HG03095 (cell line): Measurements from ENCODE around the gene CACNA1E.

Experiments
- ATAC-seq: cut with Tn5 transposase; IDR thresholded peaks from one replicate; pipeline ENCODE4 v1.9.1; 2021; ENCODE audit warnings: moderate library complexity; ENCODE audit not compliant: unreplicated experiment

Gene CACNA1E

GRCh38 chr1:181626279-181626938, 143.1 kb downstream of the CACNA1E start:
- ATAC-seq: no peak

DNA sequence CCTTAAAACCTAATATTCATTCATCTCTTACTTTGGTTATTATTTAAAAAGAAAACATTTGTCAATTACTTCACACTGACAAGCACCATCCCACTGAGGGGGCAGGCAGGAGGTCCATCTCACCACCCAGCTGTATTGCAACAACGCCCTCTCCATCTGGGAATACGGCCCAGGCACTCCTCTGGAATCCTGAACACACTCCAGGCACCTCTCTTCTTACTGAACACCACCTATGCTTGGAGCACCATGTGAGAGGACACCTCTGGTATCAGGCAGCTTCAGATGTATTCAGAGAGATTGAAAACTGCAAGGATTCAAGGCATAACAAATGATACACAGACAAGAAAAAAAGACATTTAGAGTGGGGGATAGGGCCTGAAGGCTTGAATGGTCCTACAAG, 147.1 kb downstream of the CACNA1E start:
- ATAC-seq: no peak

DNA sequence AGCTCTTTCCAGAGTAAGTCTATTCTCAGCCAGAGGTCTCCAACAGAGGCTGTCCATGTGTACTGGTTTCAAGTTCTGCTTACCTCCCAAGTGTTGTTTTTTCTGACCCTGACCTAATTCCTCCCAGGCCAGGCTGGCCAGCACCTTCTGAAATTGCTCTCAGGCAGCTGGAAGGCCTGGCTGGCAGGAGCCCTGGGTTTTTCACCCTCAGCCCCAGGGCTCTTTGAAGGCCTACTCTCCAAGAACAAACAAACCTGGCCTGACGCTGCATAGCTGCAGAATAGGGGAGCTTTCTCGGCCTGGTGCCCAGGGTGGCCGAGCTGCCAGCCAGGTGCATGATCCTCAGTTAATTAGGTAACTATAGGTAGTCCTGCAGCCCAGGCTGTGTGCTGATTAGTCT, 147.5 kb downstream of the CACNA1E start:
- no peak for ATAC-seq

DNA sequence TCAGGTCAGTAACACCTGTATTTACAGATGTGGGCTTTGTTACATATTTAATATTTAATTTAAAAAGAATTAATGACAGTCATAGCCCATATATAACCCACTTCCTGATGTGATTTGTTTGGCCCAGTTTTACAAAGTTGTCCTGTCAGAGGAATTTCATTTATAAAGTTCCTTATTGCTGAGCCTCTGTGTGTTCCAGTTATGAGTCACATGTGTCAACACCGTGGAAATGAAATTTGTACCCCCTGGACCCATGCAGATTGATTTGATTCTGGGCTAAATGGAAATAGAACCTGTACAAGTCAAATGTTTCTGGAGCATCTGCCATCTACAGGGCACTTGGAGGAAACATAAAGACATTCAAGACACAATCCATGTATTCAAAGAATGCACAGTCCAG, 149.2 kb downstream of the CACNA1E start:
- no peak for ATAC-seq

DNA sequence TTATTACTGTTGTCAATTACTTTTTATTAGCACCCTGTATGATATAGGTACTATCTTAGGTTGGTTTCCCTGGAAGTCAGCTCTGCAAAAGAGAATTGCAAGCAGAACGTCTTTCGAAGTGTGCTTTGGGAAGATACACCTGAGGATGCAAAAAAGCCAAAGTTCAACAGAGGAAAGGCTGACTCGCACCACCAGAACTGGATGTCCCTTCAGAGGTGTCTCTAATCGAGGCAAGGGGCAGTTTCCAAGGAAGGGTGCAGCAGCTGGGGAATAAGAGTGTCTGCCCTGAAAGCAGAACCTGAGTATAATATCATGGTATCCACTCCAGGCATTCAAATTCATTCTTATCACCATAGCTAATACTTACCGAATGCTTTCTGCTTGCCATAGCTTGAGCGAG, 149.6 kb downstream of the CACNA1E start:
- ATAC-seq: no peak

DNA sequence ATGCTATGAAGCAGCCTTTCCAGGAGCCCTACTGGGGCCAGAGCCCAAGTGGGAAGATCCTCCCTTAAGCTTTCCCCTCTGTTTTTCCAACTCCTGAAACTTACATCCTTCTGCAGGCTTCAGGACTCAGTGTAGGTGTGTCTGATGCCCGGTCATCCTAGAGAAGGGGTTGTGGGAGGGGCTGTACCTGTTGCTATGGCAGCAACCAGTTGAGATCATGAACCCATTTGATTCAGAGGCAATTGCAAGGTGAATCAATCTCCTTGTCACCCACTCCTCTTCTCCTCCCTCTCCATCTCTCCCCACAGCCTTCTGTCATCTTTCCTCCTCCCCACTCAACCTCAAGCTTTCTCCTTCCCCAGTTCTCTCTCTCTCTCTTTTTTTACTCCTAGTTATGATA, 151.8 kb downstream of the CACNA1E start:
- ATAC-seq: no peak

- ATAC-seq: no peak
Measured at GRCh38 chr1:181637998-181638397, 154.7 kb downstream of the CACNA1E start.

DNA sequence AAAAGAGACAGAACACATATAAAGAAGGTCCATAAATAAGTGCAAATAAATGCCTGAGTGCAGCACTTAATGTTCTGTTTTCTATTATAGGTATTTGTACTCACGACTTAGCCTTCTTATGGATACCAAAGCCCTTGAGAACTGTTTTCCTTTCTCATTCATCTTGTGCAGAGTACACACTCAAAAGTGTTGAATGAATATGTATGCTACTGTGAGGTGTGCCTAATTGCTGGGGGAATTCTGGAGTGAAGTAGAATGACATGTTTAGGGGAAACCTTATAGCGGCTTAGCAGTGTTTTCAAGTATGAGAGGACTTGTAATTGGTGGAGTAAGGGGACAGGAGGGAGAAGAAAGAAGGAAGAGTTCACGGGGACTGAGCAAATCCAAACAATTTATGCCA, 157.6 kb downstream of the CACNA1E start:
- ATAC-seq: no peak

DNA sequence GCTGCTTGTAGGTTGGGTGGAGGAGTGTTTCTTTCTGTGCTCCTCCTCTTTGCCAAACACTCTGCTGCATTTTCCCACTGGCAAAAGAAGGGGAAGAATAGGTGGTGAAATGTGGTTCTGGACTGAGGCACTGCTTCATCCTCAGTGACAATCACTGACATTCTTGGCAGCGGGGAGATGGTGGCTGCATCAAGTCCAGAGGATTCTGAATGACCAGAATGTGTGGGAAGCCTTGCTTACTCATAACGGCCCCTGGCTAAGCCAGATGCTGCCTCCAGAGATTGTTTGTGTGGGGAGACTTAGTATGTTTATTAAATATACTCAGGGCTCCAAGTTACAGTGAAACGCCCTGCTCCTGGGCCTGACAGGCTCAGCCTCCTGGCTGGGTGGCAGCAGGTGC, 160.3 kb downstream of the CACNA1E start:
- ATAC-seq: no peak

DNA sequence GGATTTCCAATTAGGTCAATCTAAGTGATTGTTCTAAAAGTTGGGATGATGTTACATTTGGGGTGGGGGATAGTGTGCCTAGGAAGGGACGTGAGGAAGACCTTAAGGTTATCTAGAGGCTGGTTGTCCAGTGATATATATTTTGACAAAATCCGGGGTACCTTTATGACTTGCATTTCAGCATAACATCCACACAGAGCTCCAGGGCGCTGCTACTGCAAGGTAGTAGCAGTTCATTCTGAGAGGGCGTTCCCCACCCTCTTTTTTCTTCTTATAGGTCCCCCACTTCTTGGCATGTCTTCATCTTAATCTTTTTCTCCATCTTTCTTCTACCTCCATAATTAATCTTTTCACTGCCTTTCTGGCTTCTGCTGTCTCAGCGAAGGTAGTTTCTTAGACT, 161.9 kb downstream of the CACNA1E start:
- no peak for ATAC-seq

DNA sequence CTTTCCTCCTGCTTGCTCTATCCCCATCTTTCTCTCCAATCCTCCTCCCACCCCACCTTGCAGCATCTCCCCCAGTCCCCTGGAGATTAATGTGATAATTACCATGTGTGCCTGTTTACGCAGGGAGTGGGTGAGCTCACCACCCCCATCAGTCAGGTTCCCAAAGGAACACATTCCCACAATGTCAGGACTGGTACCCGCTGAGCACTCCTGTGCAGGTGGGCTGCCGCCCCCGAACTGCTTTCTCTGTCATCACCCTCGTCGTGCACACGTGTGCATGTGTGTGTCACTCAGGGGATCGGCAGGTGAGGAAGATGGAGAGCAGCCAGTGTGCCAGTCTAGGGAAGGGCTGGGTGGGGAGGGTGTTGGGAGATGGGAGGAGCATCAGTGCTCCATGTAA, 163.4 kb downstream of the CACNA1E start:
- no peak for ATAC-seq

- no peak for ATAC-seq
Measured at GRCh38 chr1:181647314-181648035, 164.2 kb downstream of the CACNA1E start.

GRCh38 chr1:181651276-181651675, 168.0 kb downstream of the CACNA1E start:
- no peak for ATAC-seq

GRCh38 chr1:181655756-181656155, 172.4 kb downstream of the CACNA1E start:
- ATAC-seq: no peak

DNA sequence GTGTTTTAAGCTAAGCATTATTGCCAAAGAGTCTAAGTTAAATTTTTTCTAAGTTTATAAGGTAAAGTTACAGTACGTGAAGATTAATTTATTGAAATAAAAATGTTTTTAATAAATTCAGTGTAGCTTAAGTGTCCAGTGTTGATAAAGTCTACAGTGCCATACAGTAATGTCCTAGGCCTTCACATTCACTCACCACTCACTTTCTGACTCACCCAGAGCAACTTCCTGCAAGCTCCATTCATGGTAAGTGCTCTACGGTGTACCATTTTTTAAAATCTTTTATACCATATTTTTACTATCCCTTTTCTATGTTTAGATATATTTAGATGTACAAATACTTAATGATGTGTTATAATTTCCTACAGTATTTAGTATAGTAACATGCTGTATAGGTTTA, 173.2 kb downstream of the CACNA1E start:
- ATAC-seq: no peak

DNA sequence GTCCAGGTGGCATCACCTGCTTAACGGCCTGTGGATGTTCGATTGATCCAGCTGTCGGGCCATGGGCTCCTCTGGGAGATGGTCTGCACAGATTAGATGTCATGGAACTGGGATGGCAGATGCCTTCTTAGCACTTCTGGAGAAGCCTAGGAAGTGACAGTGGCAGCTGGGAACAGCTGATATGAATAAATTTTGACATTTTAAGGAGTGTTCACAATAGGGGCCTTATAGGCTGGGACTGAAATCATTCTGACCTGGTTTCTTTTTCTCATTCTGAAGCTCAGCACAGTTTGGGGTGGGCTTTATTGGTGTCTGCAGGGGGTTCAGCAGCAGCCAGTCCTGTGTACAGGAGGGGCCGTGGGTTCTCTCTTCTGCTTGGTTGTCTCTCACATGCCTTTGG, 175.3 kb downstream of the CACNA1E start:
- ATAC-seq: no peak

DNA sequence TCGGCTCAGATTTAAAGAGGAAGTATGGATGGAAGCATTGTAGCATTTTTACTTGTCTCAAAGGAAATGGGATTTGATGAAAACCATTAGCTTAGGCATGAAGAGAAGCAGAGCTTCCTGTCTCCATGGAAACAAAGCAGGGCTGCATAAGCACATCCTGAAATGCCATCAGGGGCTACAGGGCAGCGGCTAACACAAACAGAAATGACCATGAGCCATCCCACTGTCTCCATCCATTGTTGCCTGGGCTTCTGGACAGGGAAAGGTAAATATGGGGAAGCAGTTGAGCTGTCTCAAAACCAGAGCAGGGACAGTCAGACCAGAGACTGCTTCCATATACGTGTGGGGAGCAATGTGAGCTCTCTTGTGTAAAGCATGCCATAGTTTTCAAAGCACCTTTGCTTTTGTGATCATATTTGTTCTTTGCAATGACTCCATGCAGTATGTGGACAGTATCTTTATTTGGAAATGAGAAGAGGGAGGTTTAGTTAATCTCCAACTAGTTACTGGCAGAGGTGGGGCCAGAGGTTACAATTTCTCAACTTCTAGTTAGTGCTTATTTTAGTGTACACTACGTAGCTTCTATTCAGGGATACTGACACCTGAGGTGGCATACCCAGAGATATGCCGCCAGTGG, 176.1 kb downstream of the CACNA1E start:
- no peak for ATAC-seq

DNA sequence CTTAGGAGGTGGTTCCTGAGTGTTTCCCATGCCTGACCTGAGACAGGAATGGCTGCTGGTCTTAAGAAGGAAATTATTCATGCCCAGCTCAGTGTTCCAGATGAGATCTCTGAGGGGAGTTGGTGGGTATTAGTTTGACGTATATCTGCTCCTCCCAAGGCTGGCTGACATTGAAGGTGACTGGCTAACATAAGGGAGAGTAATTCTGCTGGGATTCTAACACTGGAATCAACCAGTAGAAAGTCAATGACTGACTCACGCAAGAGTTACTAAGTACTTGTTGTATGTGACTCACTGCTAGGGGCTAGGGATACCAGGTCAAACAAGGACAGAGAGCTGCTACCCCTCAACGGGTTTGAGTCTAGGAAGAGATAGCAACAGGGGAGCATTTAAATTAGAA, 177.3 kb downstream of the CACNA1E start:
- no peak for ATAC-seq

DNA sequence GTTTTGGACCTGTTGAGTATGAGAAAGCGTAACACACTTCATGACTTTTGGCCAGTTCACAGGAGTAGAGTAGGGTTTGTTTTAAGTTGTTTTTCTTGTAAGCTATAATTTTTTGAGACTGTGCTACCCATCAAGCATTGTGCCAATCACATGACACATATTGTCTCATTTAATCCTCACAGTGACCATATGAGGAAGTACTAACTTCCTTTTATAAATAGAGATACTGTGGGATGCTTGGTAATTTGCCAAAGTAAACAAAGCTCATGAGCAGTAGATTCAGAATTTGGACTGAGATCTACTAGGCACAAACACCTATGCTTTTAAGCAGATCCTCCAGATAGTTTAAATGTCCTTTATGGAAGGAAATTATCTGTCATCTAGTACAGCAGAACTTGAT, 178.3 kb downstream of the CACNA1E start:
- ATAC-seq: no peak

- ATAC-seq: no peak
Measured at GRCh38 chr1:181662606-181663005, 179.3 kb downstream of the CACNA1E start.

- ATAC-seq: no peak
Measured at GRCh38 chr1:181664543-181664942, 181.2 kb downstream of the CACNA1E start.

DNA sequence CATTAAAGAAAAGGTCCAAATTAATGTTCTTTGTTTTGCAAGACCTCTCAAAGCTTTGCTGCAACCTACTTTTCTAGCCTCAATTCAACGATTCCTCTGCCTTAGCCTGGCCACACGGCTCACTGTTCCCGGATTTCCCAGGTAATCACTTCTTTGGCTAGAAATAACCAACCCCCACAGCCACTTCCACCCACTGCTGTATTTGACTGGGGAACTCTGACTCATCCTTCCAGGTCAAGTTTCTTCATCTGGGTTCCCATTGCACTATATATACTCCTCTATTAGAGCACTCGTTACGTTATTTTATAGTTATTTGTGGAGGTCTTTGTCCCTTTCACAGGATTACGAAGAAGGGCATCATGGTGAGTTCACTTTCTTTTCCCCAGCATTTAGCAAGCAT, 185.9 kb downstream of the CACNA1E start:
- ATAC-seq: no peak
